GM13976 (cell line): Measurements from ENCODE around the gene ADGRD1.

ENCODE experiments used
- DNase-seq: peaks from one replicate; pipeline ENCODE4 v3.0.0; 2012; ENCODE audit warnings: low spot score
- CTCF ChIP-seq: IDR thresholded peaks from 2 replicates; pipeline ENCODE4 v1.5.1; 2012; ENCODE audit warnings: borderline replicate concordance, mild to moderate bottlenecking; ENCODE audit not compliant: insufficient read depth; ENCODE audit errors: extremely low read depth, missing control alignments, control extremely low read depth
- in situ Hi-C: fragments of 300-500 bp; cut with MboI; formaldehyde crosslinking; loops from one replicate; pipeline ENCODE4 v1.12.0; 2022; ENCODE audit warnings: low sequenced_read_pairs, mixed read lengths, inconsistent platforms; ENCODE audit not compliant: unreplicated experiment

ADGRD1 gene

GRCh38 chr12:131007031-131007739 lies 53.5 kb downstream of the ADGRD1 start:
- in situ Hi-C loops: no loop called here
- no peak for DNase-seq
- TF ChIP-seq CTCF: no peak

- in situ Hi-C loops: no loop called here
- TF ChIP-seq CTCF: no peak
- DNase-seq: no peak
Measured at GRCh38 chr12:131007740-131008117, 54.0 kb downstream of the ADGRD1 start.

GRCh38 chr12:131008131-131008912 lies 54.6 kb downstream of the ADGRD1 start:
- TF ChIP-seq CTCF: no peak
- in situ Hi-C loops: no loop called here

GRCh38 chr12:131008913-131009270 lies 55.2 kb downstream of the ADGRD1 start:
- in situ Hi-C loops: no loop called here
- DNase-seq: no peak
- no peak for TF ChIP-seq CTCF

More at GRCh38 chr12:131008131-131008912, 54.6 kb downstream of the ADGRD1 start:
- DNase-seq: no peak

- DNase-seq: no peak
- in situ Hi-C loops: no loop called here
- TF ChIP-seq CTCF: no peak
Measured at GRCh38 chr12:131009595-131010395, 56.1 kb downstream of the ADGRD1 start.

GRCh38 chr12:131010396-131011131 lies 56.9 kb downstream of the ADGRD1 start:
- no peak for TF ChIP-seq CTCF
- in situ Hi-C loops: no loop called here
- DNase-seq: no peak
